NCI-H2227 (cell line): ENCODE data around the gene SLC2A1.

ENCODE experiments used
- DNase-seq: peaks from one replicate; lab custom pipeline; 2025; ENCODE audit not compliant: unreplicated experiment; lab: John Stamatoyannopoulos, UW

SLC2A1 gene

GRCh38 chr1:42981255-42981805 is 22.7 kb upstream of the SLC2A1 start:
- DNase-seq: no peak

DNA sequence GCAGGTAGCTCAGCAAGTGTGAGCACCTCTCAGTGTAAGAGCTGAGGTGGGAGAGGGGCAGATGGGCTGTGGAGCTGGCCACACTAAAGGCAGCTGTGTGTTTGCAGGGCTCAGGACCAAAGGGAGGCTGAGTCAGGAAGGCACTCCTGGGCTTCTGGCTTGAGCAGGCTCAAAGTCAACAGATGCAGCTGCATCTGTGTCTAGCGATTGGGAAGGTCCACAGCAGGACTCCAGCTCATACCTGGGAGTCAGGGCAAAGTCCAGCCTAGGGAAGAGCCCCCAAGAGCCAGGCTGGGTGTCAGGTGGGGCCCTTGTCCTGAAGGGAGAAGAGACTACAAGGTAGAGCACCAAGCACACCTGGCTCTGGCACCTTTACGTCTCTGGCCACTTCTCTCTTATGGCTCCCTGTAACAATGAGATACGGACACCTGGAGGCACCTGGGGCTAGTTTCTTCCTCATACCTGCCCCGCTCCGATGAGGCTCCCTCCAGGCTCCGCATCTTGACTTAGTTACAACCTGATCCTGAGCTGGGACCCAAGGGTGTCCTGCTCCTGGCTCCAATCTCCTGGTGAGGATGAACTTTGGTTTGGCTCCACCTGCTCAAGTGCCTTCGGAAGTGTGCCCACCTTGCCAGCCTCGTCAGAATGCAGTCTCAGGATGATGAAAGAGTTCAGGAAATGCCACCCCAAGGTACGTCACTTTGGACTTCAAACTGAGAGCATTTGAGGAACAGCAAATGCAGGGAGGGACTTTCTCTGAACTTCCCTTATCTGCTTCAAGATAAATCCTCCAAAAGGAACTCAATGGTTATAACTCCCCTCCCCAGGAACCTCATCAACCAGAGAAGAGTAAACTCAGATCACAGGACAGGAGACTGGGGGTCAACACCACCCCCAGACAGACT is 21.5 kb upstream of the SLC2A1 start:
- DNase-seq: no peak

DNA sequence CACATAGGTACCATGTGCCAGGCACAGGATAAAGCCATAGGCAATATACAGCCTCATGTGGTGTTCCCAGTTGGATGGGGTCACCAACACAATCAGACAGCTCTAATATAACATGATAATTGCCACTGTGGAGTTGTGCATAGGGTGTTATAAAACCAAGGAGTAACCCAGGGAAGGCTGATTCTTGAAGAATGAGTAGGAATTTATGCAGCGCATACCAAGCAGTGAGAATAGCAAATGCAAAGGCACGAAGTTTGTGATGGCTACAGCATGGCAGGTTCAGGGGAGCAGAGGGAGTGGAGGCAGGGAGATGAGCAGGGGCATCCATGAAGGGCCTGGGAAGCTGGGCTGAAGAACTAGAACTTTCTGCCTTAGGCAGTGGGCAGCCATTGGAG is 20.4 kb upstream of the SLC2A1 start:
- no peak for DNase-seq

GRCh38 chr1:42978317-42979035 is 19.8 kb upstream of the SLC2A1 start:
- DNase-seq: no peak

DNA sequence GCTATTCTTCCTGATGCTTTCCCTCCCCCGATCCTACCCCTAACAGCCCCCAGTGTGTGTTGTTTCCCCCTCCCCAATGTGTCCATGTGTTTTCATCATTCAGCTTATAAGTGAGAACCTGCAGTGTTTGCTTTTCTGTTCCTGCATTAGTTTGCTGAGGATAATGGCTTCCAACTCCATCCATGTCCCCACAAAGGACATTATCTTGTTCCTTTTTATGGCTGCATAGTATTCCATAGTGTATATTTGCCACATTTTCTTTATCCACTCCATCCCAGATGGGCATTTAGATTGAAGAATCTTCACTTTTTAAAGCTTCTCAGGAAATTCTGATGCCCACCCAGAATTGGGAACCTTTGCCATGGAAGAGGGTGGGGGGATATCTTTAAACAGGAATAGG is 19.0 kb upstream of the SLC2A1 start:
- no peak for DNase-seq

DNA sequence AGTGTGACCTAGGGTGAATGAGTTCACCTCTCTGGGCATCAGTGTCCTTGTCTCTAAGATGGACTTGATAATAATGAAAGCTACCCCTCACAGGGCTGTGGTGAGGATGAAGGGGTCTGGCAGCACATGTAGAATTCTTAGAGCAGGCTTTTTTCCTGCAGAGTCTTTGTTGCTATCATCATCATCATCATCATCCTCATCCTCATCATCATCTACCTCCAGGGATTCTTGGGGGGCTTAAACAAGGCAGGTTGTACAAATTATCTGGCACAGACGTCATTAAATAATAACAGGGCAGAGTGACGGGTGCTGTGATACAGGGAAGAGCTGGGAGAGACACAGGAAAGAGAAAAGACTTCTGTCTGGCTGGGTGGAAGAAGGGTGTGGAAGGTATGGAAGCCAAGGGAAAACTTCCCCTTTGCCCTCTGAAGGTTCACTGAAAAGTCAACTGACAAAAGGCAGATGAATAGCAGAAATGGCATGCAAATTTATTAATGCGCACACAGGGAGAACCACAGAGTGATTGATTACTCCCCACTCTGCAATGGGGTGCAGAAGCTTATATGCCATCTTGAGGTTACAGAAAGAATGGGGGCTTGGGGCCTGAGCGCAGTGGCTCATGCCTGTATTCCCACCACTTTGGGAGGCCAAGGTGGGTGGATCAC is 17.0 kb upstream of the SLC2A1 start:
- DNase-seq: no peak

- peak; percentile 43 for DNase-seq
Measured at GRCh38 chr1:42974767-42975437, 16.2 kb upstream of the SLC2A1 start.

DNA sequence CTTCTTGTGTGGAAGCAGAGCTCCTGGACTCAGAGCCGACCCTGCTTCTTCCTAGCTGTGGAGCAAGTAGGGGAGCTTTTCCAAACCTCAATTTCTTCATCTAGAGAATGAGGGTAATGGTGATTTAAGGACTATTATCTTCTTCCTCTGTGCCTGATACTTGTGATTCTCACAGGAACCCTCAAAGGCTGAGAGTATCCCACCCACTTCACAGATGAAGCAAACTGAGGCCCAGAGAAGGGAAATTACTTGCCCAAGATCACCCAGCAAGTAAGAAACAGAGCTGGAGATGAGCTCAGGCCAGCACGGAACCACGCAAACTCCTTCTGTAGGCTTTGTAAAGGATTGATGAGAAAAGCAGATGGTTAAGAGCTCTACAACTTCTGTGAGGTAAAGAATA is 15.1 kb upstream of the SLC2A1 start:
- no peak for DNase-seq

DNA sequence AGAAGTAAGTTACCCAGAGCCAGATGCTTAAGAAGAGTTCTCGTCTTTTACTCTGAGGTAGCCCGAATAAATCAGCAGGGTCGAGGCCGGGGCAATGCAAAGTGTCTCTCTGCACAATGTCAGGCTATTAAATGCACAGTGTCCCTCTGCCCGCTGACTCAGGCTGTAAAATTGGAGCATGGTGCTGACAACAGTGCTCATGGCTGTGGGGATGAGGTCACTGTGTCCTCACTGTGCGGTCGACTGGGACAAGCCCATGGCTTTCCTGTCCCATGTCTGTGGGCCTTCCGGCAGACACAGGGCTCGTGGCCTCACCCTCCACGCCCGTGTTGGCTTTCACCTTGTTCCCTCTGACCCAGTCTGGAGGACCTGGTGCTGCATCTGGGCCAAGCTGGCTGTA is 14.6 kb upstream of the SLC2A1 start:
- DNase-seq: no peak

DNA sequence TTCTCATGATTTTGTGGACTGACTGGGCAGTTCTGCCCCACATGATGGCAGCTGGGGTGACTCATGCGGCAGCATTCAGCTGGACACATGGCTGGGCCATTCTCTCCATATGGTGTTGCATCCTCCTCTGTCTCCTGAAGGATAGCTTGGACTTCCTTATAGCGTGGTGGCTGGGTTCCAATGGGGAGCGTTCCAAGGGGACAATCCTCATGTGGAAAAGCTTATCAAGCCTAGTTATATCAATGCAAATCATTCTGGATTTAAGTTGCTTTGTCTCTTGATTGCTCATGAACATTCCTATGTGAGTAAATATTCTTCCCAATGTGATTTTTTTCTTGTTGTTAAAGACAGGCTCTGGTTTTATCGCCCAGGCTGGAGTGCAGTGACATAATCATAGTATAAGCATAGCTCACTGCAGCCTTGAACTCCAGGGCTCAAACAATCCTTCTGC is 13.2 kb upstream of the SLC2A1 start:
- no peak for DNase-seq

DNA sequence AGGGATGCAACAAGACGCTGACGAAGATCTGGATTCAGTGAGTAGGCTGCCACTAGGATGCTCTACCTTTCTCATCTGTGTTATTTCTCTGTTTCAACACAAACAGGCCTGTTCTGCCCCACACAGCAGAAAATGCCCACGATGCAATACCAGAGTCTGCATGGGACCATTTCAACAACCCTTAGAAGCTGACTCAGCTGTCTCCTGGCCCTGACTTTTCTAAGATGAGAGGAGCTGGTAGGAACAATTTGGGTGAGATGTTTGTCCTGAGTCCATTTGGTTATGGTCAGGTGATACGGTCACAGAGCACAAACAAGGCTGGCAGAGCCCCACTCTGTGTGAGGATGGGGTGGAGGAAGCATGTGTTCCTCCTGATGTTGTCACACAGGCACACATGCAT is 11.5 kb upstream of the SLC2A1 start:
- DNase-seq: no peak

- no peak for DNase-seq
Measured at GRCh38 chr1:42968654-42969053, 10.0 kb upstream of the SLC2A1 start.

DNA sequence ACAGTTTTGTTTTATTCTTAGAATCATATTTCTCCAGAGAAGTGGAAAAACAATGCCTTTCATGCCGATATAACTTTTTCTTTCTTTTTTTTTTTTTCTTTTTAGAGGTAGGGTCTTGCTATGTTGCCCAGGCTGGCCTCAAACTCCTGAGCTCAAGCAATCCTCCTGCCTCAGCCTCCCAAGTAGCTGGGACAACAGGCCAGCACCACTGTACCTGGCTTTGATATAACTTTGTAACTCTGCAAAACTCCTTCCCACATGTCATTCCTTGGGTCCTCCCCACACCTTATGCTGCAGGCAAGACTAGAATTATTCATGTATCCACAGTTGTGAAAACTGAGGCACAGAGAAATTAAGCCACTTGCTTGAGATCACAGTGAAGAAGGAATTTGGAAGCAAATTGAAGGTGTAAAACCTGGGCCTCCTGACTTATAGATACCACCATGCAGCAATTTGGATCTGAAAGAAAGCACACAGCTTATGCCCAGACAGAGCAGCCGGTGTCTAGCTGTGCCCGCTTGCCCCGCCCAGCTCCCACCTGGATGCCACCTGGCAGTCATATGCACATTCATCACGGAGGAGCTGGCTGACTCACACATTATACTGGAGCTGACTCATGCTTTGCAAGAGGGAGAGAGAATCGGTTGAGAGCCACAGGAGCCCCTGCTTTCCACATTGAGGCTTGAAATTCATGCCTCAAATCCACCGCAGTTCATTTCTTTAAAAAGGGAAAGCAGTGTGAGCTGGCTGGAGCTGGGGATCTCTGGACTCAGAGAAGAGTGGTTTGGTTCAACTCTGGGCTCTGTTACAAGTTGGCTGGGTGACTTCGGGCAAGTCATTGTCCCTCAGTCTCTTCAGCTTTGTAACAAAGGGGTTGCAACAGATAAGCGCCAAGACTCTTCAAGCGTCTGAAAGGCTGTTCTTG is 8.3 kb upstream of the SLC2A1 start:
- no peak for DNase-seq

DNA sequence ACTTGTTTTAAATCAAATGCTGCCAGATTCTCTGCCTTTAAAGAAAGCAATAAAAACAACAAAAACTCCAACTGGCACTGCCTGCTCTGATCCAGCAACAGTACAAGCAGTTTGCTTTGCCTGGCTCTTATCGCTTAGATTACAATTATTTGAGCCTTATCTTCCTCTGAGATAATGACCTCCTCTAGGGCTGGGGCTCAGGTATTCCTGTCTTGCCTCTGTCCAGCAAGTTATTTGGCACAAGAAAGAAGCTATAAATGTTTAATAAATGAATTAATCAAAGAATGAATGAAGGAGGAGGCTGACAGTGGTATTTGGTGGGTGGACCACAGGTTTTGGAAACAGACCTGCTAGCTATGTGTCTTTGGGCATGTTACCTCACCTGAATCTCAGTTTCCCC is 6.7 kb upstream of the SLC2A1 start:
- no peak for DNase-seq

DNA sequence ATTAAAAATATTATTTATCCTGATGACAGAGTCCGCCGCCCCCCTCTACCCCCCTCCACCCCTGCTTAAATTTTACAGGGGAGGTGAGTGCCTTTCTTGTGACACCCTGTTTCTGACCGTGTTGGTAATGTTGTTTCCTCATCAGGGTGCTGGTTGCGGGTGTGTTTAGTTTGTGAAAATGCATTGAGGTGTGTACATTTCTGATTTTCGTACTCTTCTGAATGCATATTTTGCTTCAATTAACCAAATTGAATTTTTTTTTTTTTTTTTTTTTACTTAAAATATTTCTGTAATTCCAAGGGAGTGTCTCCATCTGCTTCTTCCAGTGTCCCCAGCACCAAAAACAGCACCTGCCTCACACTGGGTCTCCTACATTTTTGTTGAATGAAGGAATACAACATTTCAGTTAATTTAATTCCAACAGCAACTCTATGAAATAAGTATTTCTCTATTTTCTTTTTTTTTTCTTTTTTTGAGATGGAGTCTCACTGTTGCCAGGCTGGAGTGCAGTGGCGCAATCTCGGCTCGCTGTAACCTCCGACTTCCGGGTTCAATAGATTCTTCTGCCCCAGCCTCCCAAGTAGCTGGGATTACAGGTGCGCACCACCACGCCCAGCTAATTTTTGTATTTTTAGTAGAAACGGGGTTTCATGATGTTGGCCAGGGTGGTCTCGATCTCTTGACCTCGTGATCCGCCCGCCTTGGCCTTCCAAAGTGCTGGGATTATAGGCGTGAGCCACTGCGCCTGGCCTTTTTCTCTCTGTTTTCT is 5.6 kb upstream of the SLC2A1 start:
- no peak for DNase-seq

DNA sequence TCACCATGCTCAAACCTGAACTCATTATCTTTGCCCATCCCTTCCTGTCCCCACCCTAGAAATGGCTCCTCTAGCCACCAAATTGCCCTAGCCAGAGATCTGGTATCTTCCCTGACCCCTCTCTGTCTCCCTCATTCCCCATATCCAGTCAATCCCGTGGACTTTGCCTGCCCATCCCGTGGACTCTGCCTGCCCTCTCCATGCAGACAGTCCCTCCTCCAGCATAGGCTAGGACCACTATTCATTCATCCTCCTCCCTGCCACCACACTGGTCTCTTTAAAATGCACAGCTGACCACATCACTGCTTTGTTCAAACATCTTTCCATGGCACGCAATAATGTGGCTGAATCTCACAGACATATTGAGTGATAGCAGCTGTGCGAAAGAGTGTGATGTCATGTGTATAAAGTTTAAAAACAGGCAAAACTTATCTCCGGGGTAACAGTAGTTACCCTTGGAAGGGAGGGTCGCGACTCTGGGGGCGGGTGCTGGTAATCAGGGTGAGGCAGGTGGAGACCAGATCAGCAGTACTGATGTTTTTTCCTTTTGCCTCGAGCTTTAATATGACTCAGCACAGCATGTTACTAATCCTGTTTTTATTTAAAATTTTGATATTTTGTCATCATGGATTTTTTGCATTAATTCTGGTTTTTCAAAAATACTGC is 4.8 kb upstream of the SLC2A1 start:
- peak; percentile 18 for DNase-seq

DNA sequence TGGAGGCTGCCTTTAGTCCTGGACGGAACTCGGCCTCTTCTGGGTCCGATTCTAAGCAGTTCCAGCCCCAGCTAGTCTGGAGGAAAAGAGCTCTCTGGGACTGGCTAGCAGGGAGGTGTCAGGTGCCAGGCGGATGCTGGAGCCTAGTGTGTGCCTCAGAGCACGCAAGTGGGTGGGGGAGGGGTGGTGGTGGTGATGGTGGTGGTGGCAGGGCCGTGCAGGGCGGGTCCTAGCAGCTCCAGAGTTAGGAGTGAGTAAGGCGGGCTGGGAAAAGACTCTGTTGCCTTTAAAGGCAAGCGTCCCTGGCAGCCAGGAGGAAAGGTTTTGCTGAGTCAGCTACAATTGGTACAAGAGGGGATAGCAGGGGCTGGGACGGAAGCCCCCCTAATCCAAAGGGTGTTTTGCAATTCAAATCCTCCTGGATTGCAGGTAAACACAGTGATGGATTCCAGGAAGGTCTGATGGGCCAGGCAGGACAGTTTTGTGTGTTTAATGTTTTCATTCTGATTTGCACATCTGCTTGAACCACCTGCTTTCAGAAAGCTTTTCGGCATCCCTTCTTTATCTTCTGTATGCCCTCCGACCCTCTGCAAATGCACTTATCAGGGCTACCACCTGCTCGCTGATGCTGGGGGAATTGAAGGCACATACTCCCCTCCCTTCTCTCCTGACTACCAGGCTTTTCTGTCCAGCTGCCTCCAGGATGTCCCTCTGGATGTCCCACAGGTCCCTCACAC is 4.1 kb upstream of the SLC2A1 start:
- DNase-seq: peak; percentile 65
